ENCODE data around the gene HTRA2.
"Not testable (repeated sequence)": the region's sequence is repeated elsewhere in the genome, so short reads cannot be mapped to it uniquely, and the experiment has no call there.

The HTRA2 gene

DNA sequence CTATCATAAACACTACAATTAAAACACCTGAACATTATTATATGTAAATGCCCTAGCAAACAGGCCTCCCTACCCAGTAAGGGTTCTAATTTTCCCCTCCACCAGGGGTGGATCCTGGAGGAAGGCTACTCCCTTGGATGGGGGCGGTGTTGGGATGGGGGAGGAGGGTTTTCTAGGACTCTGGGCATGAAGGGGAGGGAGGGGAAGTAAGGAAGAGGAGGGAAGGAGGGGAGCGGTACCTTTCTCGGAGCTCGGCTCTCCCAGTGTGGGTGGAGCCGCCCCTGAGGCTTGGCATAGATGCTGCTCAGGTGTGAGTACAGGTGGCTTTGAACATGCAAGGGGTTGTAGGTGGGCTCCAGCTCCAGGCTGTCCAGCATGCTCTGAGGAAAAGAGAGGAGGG, 30.2 kb downstream of the HTRA2 start:
- DNase-seq (ENCODE audit: low read depth in 1 of 2, low spot score in 1 of 2), result no peak

DNA sequence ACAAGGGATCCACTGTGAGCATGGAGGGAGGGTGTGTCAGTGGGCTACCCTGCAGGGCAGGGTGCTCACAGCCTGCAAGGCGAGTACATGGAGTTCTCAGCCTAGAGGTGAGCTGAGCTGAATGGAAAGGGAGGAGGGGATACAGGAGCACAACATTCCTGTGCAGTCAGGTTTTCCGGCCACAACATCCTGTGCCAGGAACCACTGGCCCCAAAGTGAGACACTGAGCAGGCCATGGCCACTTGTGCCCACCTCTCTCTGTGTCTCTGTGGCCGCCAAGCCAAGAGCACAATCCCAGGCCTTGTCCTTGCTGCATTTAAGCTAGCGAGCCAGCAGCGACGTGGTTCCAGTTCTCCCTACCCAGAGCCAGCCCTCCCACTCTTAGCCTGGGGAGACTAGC, 30.9 kb downstream of the HTRA2 start:
- no peak for DNase-seq (ENCODE audit: low read depth in 1 of 2, low spot score in 1 of 2)

DNA sequence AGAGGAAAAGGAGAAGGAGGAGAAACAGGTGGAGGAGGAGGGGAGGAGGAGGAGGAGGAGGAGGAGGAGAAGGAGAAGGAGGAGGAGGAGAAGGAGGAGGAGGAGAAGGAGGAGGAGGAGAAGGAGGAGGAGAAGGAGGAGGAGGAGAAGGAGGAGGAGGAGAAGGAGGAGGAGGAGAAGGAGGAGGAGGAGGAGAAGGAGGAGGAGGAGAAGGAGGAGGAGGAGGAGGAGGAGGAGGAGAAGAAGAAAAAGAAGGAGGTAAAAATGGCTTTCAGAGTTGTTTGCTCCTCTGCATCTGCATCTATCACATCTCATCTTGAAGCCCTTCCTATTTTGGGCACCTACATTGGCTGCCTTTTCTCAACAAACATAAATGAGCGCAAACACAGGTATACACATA, 31.3 kb downstream of the HTRA2 start:
- not testable (repeated sequence) for DNase-seq (ENCODE audit: low read depth in 1 of 2, low spot score in 1 of 2)

DNA sequence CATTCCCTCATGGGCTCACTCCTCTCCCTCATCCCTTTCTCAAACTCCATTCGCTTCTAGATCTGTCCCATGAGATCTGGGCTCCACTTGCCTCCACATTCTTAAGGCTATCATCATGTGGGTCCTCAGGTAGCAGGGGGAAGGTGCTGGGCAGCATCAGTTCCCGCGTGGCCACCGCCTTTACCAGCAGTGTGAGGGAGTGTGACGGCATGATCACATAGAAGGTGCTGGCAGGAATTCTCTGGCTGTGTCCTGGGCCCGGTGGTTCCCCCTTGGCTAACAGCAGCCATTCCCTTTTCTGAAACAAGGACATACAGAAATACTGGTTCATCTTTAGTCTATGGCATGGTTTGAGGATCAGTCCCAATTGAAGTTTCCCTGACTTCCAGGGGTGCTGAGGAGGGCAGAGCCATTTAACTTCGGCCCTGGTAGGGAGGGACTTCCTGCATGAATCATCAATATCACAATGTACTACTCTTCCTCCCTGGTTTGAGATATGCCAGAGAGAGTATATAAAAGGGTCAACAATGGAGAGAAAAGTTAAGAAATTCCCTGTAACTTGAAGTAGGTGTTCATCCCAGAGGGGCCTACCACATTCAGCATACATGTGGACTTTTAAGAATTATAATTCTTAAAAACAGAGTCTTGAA, 32.5 kb downstream of the HTRA2 start:
- no peak for DNase-seq (ENCODE audit: low read depth in 1 of 2, low spot score in 1 of 2)

DNA sequence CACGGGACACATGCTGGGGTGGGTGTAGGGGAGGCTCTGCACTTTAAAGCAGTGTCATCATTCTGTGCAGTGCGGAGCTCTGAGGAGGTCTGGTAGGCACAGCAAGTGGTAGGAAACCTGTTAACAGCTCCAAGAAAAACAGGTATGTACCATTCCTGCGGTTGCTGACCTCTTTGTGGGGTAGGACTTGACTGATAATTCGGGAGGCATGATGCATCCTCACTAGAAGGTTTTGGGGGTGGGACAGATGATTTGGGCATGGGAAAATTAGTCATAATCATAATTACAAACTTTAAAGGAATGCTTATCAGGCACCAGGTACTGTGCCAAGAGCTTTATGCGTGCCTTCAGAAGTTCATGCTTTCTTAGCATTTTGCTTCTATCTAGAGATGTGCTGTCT, 34.5 kb downstream of the HTRA2 start:
- no peak for DNase-seq (ENCODE audit: low read depth in 1 of 2, low spot score in 1 of 2)

DNA sequence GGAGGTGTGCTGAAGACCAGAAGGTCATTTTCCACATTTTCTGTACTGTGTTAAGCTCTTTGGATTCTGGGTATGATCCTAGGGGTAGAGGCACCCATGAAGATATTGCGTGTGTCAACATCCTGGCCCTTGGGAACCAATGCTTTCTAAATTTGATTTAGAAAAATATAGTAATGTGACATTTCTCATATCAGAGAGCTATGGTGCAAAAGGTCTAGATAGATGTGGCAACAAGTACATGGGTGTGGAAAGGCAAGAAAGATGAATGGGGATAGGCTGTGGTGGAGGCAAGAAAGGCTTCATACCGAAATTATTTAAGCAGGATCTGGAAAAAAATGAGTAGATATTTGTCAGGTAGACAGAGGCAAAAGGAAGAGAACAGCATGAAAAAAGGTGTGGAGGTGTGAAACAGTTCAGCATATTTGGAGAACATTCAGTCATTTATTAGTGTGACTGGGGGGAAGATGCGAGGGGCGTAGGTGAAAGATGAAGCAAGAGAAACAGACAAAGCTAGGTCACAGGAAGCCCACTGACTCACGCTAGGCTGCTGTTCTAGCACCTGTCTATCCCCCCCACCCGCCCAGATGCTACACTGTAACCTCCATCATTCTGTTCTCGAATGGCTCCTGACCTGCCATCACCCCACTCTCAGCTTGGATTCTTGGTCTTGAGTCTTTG, 36.5 kb downstream of the HTRA2 start:
- no peak for DNase-seq (ENCODE audit: low read depth in 1 of 2, low spot score in 1 of 2)

DNA sequence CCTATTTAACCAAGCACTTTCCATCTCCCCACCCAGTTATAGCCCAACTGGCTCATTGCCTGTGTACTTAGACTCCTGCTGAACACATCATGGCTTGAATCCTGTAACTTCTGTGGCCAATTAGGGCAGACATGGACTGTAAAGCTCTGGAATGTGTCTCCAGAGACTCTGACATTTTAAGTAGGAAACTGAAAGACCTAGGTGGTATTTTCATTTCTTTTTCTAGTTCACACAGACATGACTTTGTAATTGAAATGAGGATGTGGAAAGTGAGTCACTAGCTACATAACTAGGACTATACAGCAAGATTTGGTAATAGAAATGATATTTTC, 37.0 kb downstream of the HTRA2 start:
- no peak for DNase-seq (ENCODE audit: low read depth in 1 of 2, low spot score in 1 of 2)

DNA sequence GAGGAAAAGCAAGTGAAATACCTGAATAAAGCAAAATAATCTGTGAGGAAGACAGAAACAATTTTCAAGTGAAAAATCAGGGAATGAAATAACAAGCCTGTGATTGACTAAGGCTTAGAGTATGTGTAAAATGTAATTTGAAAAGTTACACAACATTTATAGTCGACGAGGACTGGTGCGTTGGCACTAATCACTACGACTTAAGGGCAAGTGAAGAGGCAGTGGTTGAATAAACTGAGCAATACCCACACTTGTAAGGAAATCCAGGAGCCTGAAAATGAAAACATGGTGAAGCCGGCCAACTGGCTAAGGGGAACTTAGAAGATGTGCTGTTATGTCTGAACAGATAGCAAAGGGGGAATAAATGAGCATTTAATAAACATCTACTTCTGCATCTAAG, 38.1 kb downstream of the HTRA2 start:
- no peak for DNase-seq (ENCODE audit: low read depth in 1 of 2, low spot score in 1 of 2)

DNA sequence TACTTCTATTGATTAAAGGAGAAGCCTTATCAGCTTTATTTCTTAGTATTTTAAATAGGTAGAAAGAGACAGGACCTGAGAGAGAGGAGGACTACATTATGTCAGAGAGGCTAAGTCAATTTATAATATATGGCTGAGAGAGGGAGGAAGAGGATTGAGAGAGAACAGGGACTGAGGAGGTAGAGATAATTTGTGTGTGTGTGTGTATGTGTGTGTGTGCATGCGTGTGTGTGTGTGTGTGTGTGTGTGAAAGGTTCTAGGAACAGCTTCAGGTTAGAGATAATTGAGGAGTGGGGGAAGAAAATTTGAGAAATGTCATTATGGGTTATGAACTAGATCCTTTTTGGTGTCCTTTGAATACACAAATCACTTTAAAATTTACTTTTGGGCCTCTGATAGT, 40.0 kb downstream of the HTRA2 start:
- DNase-seq (ENCODE audit: low read depth in 1 of 2, low spot score in 1 of 2), result no peak

DNA sequence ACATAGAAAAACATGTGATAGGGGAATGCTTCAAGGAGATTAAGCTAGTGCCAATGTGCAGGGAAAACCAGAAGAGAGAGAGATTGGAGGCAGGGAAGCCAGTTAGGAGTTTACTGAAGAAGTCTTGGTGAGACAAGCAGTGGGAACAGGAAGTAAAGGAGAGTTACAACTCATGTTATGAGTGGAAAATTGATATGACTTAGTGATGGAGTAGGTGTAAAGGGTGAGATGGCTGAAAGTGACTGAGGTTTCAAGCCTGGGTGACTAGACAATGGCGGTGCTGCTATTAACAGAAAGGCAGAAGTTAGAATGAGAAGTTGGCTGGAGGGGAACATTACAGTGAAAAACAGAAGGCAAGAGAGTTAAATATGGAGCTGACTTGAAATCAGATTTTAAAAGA, 41.3 kb downstream of the HTRA2 start:
- no peak for DNase-seq (ENCODE audit: low read depth in 1 of 2, low spot score in 1 of 2)

DNA sequence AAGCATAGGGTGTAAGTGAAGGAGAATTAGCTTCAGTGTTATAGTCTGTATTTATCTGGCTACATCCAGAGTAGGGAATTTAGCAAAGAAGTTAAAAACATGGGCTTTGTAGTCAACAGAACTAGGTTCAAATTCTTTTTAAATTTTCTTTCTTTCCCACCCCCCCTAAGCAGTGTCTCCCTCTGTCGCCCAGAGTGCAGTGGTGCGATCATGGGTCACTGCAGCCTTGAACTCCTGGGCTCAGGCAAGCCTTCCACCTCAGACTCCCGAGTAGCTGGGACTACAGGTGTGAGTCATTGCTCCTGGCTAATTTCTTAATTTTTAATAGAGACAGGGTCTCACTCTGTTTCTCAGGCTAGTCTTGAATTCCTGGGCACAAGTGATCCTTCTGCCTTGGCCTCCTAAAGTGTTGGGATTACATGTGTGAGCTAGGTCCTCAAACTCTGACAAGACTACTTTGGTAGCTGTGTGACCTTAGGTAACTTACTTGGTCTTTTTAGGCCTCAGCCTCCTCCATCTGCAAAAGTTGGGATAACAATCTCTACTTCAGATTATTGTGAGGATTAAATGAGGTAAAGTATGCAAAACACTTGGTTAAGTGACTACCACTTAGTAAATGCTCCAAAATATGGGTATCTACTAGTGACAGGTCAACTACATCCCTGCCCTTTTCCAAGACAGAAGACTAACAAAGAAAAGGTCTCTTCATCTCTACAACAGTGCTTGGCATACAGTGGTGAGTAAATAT, 42.6 kb downstream of the HTRA2 start:
- no peak for DNase-seq (ENCODE audit: low read depth in 1 of 2, low spot score in 1 of 2)

DNA sequence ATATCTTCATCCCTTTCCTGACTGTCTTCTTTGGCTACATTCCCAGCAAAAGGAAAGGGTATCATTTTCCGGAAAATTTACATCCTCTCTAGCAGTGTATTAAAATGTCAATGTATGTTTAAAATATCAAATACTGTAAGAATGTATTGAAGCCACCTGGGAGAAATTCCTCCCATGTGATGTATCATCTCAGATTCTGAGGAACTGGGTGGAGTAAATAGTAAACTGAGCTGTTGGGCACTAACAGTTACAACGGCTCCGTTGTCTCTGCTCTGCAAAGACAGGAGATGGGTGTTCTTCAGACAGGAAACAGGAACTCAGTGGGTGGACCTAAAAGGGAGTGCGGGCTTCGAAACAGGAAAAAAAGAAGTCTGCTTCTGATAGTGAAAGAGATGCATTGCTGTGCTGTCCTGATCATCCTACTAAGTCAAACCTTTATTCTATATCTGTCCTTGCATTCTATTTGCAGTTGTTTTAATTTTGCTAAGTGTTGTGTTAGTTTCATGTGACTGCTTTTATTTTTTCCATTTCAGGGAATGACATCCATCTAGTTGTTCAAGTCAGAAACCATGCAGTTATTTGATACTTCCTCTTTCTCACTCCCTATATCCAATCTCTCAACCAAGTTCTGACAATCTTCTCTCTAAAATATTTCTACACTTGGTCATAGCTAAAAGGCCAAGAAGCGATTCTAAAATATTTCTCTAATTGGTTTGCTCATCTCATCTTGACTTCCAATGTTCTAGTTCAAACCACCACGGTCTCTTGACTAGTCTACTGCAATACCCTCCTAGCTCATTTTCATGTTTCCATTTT, 44.2 kb downstream of the HTRA2 start:
- peak in 1 of 2 donors; percentile 30 for DNase-seq (ENCODE audit: low read depth in 1 of 2, low spot score in 1 of 2)

DNA sequence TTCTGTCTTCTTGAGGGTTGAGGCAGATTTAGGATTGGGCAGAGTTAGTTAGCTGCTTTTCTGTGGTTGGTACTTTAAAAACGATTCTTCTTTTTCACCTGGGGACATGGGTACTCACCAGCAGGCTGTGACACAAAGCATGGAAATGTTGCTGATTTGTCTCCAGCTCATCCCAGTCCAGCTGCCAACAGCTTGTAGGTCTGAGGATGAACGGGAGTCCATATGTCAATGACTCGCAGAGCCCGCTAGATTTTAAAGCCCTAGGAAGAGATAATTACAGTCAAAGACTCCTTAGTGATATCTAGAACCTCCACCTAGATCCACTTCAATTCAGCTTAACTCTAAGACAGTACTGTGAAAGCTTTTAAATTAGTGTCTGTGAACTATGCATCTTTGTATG, 45.6 kb downstream of the HTRA2 start:
- DNase-seq (ENCODE audit: low read depth in 1 of 2, low spot score in 1 of 2), result no peak

DNA sequence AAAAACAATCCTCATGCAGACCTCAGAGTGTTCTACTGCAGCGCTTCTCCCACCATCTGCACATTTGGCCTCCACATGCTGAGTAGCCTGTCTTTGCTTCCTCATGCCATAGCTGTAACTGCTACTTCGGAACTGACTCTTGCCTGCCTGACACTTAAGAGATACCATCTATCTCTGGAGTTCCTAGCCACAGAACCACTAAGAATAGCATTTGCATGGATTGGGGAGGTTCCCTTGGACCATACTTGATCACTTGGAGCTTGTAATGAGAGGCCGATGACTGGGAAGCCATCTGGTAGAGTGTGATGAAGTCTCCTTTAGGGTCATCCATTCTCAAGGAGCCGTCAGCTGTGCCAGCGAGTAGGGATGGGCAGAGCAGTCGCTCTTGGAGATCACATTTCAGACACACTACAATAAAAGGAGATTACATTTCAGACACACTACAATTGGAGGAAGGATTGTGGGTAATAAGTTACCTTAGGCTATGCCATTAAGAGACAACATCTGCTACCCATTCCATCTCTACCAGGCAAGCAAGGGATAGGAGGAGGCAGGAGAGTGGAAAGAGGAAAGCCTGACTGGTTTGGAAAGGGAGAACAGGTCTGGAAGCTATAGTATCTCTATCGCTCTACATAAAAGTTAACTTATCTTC, 46.6 kb downstream of the HTRA2 start:
- no peak for DNase-seq (ENCODE audit: low read depth in 1 of 2, low spot score in 1 of 2)

DNA sequence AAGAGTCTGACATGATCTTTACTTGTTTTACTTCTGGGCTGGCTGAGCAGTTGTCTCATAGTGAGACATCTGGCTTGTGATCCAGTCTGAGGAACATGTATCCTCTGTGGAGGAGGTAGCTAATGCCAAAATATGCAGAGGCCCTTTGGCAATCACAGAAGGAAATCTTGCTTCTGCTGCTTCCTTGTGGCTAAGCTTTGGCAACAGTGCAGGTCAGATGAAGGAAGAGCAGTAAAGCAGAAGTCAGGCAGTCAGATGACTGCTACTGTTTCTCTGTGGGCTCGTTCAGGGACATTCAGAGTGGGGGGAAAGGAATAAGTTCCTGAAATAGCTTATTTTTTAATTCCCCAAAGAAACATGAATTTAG, 47.1 kb downstream of the HTRA2 start:
- DNase-seq (ENCODE audit: low read depth in 1 of 2, low spot score in 1 of 2), result no peak

DNA sequence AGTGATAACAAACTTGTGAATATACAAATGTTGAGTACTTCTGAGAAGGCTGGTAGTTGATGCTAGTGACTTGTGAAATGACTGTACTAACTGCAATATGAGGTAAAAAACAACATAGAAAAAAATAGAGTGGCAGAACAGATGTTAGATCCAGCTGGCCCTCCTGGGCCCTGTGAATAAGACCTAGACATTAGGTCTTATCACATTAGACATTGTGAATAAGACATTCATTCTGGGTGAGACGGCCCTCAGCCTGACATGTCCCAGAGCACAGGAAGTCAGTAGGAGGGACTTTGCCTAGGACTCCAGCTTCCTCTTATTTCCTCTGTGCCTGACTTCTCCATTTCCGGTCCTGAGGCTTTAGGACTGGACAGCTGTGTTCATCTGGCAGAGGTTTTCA, 47.7 kb downstream of the HTRA2 start:
- DNase-seq (ENCODE audit: low read depth in 1 of 2, low spot score in 1 of 2), result no peak

DNA sequence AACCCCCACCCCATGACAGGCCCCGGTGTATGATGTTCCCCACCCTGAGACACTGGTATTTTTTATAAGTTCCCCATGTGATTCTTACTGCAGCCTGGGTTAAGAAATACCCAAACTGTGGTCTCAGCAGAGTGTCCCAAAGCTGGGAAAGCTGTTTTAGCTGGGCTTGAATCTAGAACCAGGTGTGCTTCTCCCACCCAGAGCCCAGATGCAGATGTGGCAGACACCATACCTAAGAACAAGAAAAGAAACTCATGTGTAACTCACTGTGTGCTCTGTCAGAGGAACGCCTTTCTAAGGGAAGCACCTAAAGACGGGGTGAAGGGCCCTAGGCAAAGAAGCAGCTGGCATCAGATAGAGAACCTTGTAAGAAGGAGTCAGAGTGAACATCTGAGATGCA, 48.7 kb downstream of the HTRA2 start:
- no peak for DNase-seq (ENCODE audit: low read depth in 1 of 2, low spot score in 1 of 2)

DNA sequence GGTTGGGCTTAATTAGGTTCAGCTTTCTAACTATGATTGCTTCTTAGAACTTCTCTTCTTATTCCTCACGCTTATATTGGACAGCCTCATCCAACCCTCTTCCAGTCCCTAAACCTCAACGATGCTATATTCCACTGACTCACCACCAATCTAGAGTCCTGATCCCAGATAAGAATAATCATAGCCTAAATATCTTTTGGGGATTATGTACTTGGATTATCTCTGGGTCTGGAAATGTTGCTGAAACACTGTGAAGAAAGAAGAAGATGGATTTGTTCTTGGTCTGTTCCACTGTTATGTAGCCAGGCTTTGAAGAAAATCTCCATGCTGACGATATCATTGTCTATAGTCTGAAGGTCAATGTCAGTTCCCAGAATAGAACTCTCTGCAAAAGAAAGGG, 51.7 kb downstream of the HTRA2 start:
- no peak for DNase-seq (ENCODE audit: low read depth in 1 of 2, low spot score in 1 of 2)

DNA sequence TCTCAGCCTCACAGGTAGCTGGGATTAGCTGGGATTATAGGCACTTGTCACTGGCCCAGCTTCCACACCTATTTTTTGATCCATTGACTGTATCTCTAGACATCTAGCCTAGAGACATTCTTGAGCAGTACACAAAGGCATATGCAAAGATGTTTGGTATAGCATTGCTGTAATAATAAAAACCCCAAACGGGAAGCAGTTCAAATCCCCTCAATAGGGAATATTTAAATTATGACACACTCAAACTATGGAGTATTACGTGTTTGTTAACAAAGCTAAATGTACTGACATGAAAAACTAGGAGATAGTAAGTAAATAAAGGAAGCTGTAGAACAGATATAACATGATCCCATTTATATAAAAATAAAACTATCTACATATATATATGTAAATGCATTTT, 52.5 kb downstream of the HTRA2 start:
- no peak for DNase-seq (ENCODE audit: low read depth in 1 of 2, low spot score in 1 of 2)
